Measurements from ENCODE around the gene B4GALNT1. TPM values are rescaled to one million over a fixed set of nuclear protein-coding genes. Genes with fewer than 3 reads are reported as not detected.

The B4GALNT1 gene
- total and polyA plus RNA-seq, 4 donors, result 0.11 to 0.30 (median 0.25) TPM; not detected in 1

DNA sequence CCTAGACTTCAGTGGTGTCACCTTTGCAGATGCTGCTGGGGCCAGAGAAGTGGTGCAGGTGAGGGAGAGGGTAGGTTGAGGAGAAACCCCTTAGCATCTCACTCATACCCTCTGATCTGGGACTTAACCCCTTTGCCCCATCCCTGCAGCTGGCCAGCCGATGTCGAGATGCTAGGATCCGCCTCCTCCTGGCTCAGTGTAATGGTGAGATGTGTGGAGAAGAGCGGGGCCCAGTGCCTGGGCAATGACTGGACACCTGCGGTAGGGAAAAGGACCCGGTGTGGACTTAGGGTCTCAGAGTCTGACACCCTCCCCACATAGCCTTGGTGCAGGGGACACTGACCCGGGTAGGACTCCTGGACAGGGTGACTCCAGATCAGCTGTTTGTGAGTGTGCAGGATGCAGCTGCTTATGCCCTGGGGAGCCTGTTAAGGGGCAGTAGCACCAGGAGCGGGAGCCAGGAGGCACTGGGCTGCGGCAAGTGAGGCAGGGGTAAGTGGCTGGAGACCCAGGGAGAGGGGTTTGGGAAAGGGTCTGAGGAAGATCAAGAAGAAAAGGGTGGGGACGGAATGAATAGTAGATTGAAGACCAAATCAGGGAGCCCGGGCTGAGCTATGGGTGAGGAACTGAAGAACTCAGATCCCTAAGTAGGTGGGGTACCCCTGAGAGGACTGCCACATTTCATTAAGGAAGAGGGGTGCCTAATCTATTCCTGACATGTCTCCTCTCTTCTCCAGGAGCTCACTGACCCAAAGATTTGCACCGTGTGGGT lies 7.6 kb downstream of the B4GALNT1 start:
- Histone ChIP-seq H3K36me3 (ENCODE audit: control insufficient read depth in 4 of 4, insufficient read depth in 3 of 4, low read depth in 1 of 4, low read length in 3 of 4) (no peaks in the 10 kb centered on the region), H3K27me3 (ENCODE audit: control insufficient read depth in 4 of 4, insufficient read depth in 4 of 4, low read length in 3 of 4) (peaks cover 5 to 26% (median 13%) of the 10 kb centered on the region in 4 donors), H3K9ac (ENCODE audit: low read depth in 1 of 2, low read length in 2 of 2) (no peak overlapping the region), H3K4me1 (ENCODE audit: control insufficient read depth in 4 of 4, insufficient read depth in 4 of 4, low read length in 3 of 4) (peaks cover 9 to 20% (median 15%) of the 10 kb centered on the region in 4 donors), H3K4me3 (ENCODE audit: low read depth in 1 of 3, low read length in 3 of 3) (no peak overlapping the region), H3K27ac (ENCODE audit: low read depth in 1 of 2, low read length in 2 of 2) (no peak overlapping the region), H3K9me3 (ENCODE audit: control insufficient read depth in 4 of 4, low read length in 3 of 4) (no peaks in the 10 kb centered on the region)
- 70% methylated on average over 12 of the region's 12 CpGs for WGBS
- TF ChIP-seq RAD21 (IDR thresholded peaks at IDR 0.05) (no peak), HNF4G (IDR thresholded peaks at IDR 0.05) (no peak), EGR1 (IDR thresholded peaks at IDR 0.05; ENCODE audit: low read depth in 2 of 2) (no peak), RXRA (IDR thresholded peaks at IDR 0.05) (no peak), FOXA2 (IDR thresholded peaks at IDR 0.05) (no peak), GABPA (IDR thresholded peaks at IDR 0.05 in 1 of 2, conservative IDR thresholded peaks at IDR 0.05 in 1 of 2) (no peak), JUND (IDR thresholded peaks at IDR 0.05) (no peak), YY1 (IDR thresholded peaks at IDR 0.05) (no peak), SP1 (IDR thresholded peaks at IDR 0.05) (no peak)
- TF ChIP-seq, protein P1, sequence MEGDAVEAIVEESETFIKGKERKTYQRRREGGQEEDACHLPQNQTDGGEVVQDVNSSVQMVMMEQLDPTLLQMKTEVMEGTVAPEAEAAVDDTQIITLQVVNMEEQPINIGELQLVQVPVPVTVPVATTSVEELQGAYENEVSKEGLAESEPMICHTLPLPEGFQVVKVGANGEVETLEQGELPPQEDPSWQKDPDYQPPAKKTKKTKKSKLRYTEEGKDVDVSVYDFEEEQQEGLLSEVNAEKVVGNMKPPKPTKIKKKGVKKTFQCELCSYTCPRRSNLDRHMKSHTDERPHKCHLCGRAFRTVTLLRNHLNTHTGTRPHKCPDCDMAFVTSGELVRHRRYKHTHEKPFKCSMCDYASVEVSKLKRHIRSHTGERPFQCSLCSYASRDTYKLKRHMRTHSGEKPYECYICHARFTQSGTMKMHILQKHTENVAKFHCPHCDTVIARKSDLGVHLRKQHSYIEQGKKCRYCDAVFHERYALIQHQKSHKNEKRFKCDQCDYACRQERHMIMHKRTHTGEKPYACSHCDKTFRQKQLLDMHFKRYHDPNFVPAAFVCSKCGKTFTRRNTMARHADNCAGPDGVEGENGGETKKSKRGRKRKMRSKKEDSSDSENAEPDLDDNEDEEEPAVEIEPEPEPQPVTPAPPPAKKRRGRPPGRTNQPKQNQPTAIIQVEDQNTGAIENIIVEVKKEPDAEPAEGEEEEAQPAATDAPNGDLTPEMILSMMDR (IDR thresholded peaks at IDR 0.05; ENCODE audit: low read depth, low read length, missing input control), result no peak
- TF ChIP-seq, protein P2, sequence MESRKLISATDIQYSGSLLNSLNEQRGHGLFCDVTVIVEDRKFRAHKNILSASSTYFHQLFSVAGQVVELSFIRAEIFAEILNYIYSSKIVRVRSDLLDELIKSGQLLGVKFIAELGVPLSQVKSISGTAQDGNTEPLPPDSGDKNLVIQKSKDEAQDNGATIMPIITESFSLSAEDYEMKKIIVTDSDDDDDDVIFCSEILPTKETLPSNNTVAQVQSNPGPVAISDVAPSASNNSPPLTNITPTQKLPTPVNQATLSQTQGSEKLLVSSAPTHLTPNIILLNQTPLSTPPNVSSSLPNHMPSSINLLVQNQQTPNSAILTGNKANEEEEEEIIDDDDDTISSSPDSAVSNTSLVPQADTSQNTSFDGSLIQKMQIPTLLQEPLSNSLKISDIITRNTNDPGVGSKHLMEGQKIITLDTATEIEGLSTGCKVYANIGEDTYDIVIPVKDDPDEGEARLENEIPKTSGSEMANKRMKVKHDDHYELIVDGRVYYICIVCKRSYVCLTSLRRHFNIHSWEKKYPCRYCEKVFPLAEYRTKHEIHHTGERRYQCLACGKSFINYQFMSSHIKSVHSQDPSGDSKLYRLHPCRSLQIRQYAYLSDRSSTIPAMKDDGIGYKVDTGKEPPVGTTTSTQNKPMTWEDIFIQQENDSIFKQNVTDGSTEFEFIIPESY (IDR thresholded peaks at IDR 0.05), result no peak
- DNase-seq (ENCODE audit: low spot score), result no peak

DNA sequence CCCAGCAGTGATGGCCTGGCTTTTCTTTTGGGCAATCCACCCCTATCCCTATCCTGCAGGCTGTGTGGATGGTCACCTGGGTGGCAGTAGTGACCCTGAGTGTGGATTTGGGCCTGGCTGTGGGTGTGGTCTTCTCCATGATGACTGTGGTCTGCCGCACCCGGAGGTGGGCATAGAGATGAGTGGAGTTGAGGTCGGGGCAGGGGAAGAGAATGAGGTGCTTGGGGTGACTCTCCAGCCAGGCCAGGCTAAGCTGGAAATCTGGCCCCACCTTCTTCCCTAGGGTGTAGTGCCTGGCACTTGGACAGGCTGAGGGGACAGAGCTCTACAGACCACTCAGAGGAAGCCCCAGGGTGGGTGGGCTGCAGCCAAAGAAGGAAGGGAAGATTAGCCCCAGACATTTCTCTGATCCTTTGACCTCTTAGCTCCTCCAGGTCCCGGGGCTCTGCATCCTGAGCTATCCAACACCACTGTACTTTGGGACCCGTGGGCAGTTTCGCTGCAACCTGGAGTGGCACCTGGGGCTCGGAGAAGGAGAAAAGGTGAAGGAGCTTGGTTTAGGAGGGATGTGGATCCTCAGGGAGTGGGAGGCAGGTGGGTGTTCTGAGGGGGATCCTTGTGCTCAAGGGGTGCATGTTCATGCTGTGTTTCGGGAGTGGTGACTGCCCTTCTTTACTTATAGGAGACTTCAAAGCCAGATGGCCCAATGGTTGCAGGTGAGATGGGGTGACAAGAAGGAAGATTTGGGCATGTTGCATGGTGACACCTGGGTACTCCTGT lies 8.4 kb downstream of the B4GALNT1 start:
- no peak overlapping the region for H3K4me3 ChIP-seq (ENCODE audit: low read depth in 1 of 3, low read length in 3 of 3)
- H3K27ac ChIP-seq (ENCODE audit: low read depth in 1 of 2, low read length in 2 of 2), result no peak overlapping the region
- WGBS, result 74% methylated on average over 8 of the region's 8 CpGs
- H3K4me1 ChIP-seq (ENCODE audit: control insufficient read depth in 4 of 4, insufficient read depth in 4 of 4, low read length in 3 of 4), result peaks cover 9 to 22% (median 15%) of the 10 kb centered on the region in 4 donors
- no peaks in the 10 kb centered on the region for H3K36me3 ChIP-seq (ENCODE audit: control insufficient read depth in 4 of 4, insufficient read depth in 3 of 4, low read depth in 1 of 4, low read length in 3 of 4)
- no peak for DNase-seq (ENCODE audit: low spot score)
- no peak overlapping the region for H3K9ac ChIP-seq (ENCODE audit: low read depth in 1 of 2, low read length in 2 of 2)
- H3K9me3 ChIP-seq (ENCODE audit: control insufficient read depth in 4 of 4, low read length in 3 of 4), result no peaks in the 10 kb centered on the region
- H3K27me3 ChIP-seq (ENCODE audit: control insufficient read depth in 4 of 4, insufficient read depth in 4 of 4, low read length in 3 of 4), result peaks cover 6 to 31% (median 13%) of the 10 kb centered on the region in 4 donors
- no peak for TF ChIP-seq TAF1 (conservative IDR thresholded peaks at IDR 0.05)
- TF ChIP-seq FOXA2 (IDR thresholded peaks at IDR 0.05), result no peak
- TF ChIP-seq, protein P3, sequence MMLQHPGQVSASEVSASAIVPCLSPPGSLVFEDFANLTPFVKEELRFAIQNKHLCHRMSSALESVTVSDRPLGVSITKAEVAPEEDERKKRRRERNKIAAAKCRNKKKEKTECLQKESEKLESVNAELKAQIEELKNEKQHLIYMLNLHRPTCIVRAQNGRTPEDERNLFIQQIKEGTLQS (IDR thresholded peaks at IDR 0.05), result no peak
- no peak for TF ChIP-seq RAD21 (IDR thresholded peaks at IDR 0.05)
- TF ChIP-seq HNF4G (IDR thresholded peaks at IDR 0.05), result no peak
- no peak for TF ChIP-seq JUND (IDR thresholded peaks at IDR 0.05)
- TF ChIP-seq, protein P4, sequence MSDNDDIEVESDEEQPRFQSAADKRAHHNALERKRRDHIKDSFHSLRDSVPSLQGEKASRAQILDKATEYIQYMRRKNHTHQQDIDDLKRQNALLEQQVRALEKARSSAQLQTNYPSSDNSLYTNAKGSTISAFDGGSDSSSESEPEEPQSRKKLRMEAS (IDR thresholded peaks at IDR 0.05), result no peak
- TF ChIP-seq HNF4A (conservative IDR thresholded peaks at IDR 0.05), result no peak
- TF ChIP-seq, protein P1 (IDR thresholded peaks at IDR 0.05; ENCODE audit: low read depth, low read length, missing input control), result no peak
- no peak for TF ChIP-seq YY1 (IDR thresholded peaks at IDR 0.05)
- TF ChIP-seq EGR1 (IDR thresholded peaks at IDR 0.05; ENCODE audit: low read depth in 2 of 2), result no peak
- TF ChIP-seq RXRA (IDR thresholded peaks at IDR 0.05), result no peak
- TF ChIP-seq NR2F2 (IDR thresholded peaks at IDR 0.05), result no peak
- TF ChIP-seq, protein P2 (IDR thresholded peaks at IDR 0.05), result no peak

Data from liver (tissue), 9 donors.